Natural killer cell (primary cell): ENCODE data around the gene AHSP. TPM values are rescaled to one million over a fixed set of nuclear protein-coding genes. Genes with fewer than 3 reads are reported as not detected.

ENCODE experiments used
- ATAC-seq, 3 donors: fragments of 150-1000 bp in 2 of 3; fragments of 200-7000 bp in 1 of 3; cut with Tn5 transposase; 1 replicate in 1 of 3; 2 replicates in 2 of 3; pipeline ENCODE4 v1.10.0; 2021; ENCODE audit warnings: mild to moderate bottlenecking in 2 of 3, moderate library complexity in 2 of 3
- DNase-seq, 2 donors: peaks; one replicate each; pipeline versions ENCODE4 v3.0.0 to v3.0.0-alpha.2; 2013 to 2021; ENCODE audit warnings: mixed read lengths in 1 of 2
- H3K27ac ChIP-seq: one replicate; pipeline ENCODE4 v1.5.1; 2013; ENCODE audit warnings: mild to moderate bottlenecking, low read length
- H3K27me3 ChIP-seq: one replicate; pipeline ENCODE4 v1.6.1; 2013; ENCODE audit warnings: low read length; ENCODE audit not compliant: control insufficient read depth, insufficient read depth
- H3K36me3 ChIP-seq: one replicate; pipeline ENCODE4 v1.6.1; 2013; ENCODE audit warnings: low read length; ENCODE audit not compliant: control insufficient read depth, insufficient read depth
- H3K4me1 ChIP-seq: one replicate; pipeline ENCODE4 v1.6.1; 2013; ENCODE audit warnings: low read length; ENCODE audit not compliant: control insufficient read depth, insufficient read depth
- H3K4me3 ChIP-seq: one replicate; pipeline ENCODE4 v1.5.1; 2013; ENCODE audit warnings: low read length
- H3K9me3 ChIP-seq: one replicate; pipeline ENCODE4 v1.6.1; 2013; ENCODE audit warnings: low read length; ENCODE audit not compliant: control insufficient read depth, insufficient read depth
- H3K27ac Mint-ChIP-seq, 2 donors: one replicate each; pipeline ENCODE4 v1.8.0; 2022; ENCODE audit warnings: mild to moderate bottlenecking in 2 of 2, mixed read lengths in 2 of 2, moderate library complexity in 1 of 2
- H3K27me3 Mint-ChIP-seq, 2 donors: one replicate each; pipeline ENCODE4 v1.8.0; 2022; ENCODE audit warnings: low read depth in 2 of 2, mixed read lengths in 2 of 2
- H3K36me3 Mint-ChIP-seq: one replicate; pipeline ENCODE4 v1.8.0; 2022; ENCODE audit warnings: mixed read lengths
- H3K4me1 Mint-ChIP-seq, 2 donors: one replicate each; pipeline ENCODE4 v1.8.0; 2022; ENCODE audit warnings: mixed read lengths in 2 of 2
- H3K4me3 Mint-ChIP-seq: one replicate; pipeline ENCODE4 v1.8.0; 2022; ENCODE audit warnings: mild to moderate bottlenecking, moderate library complexity, mixed read lengths
- H3K9me3 Mint-ChIP-seq, 2 donors: one replicate each; pipeline ENCODE4 v1.8.0; 2022; ENCODE audit warnings: mixed read lengths in 2 of 2
- CTCF ChIP-seq: fragments of 200-600 bp; IDR thresholded peaks from one replicate; pipeline ENCODE4 v1.8.0; 2022; ENCODE audit warnings: antibody characterized with exemption
- WGBS: methylation state at CpG from one replicate; pipeline ENCODE4 v1.1.7; 2013; ENCODE audit warnings: missing lambda C conversion rate; ENCODE audit not compliant: insufficient coverage; 5-methylcytosine and 5-hydroxymethylcytosine counted together
- intact Hi-C: fragments of 100-400 bp; cut with micrococcal nuclease; formaldehyde crosslinking; loops from one replicate; pipeline ENCODE4 v1.14.2; 2022
- total RNA-seq, 4 donors: library from RNA; stranded (reverse); fragments of 120-200 nt in 1 of 4; gene quantifications; one replicate each; pipeline versions ENCODE4 v1.2.3 to v1.2.4, GENCODE V29; 2013 to 2022

AHSP gene
- total RNA-seq, 3 donors from 2014 or later (not counting 1 experiment from before 2014, with no cell fraction given): not detected

GRCh38 chr16:31487720-31488467 lies 39.8 kb upstream of the AHSP start:
- Histone ChIP-seq H3K9me3 (no peaks in the 10 kb centered on the region), H3K4me1 (peaks cover 19% of the 10 kb centered on the region), H3K27me3 (no peaks in the 10 kb centered on the region), H3K27ac (no peak overlapping the region), H3K36me3 (peaks cover 5% of the 10 kb centered on the region), H3K4me3 (peak overlapping the region; percentile 51)
- Mint-ChIP-seq H3K4me1 (peaks cover 7% of the 10 kb centered on the region in 2 donors), H3K9me3 (no peaks in the 10 kb centered on the region), H3K4me3 (peak overlapping the region; percentile 89), H3K27me3 (peaks cover 6 to 10% of the 10 kb centered on the region in 2 donors), H3K27ac (no peak overlapping the region), H3K36me3 (no peaks in the 10 kb centered on the region)
- TF ChIP-seq CTCF: no peak
- ATAC-seq: peak; percentile 85 to 90 (median 88)
- WGBS: 2% methylated on average over 60 of the region's 60 CpGs
- intact Hi-C loops: no loop called here
- peak; percentile 51 to 89 for DNase-seq

GRCh38 chr16:31488468-31489297 lies 39.0 kb upstream of the AHSP start:
- H3K27me3 Mint-ChIP-seq: peaks cover 6 to 10% of the 10 kb centered on the region in 2 donors
- WGBS: 72% methylated on average over 77 of the region's 77 CpGs
- H3K36me3 Mint-ChIP-seq: no peaks in the 10 kb centered on the region
- DNase-seq: peak in 1 of 2 donors; percentile 42
- H3K27me3 ChIP-seq: no peaks in the 10 kb centered on the region
- TF ChIP-seq CTCF: no peak
- H3K4me3 ChIP-seq: peak overlapping the region; percentile 51
- no peak for ATAC-seq
- intact Hi-C loops: no loop called here
- H3K27ac ChIP-seq: no peak overlapping the region
- no peaks in the 10 kb centered on the region for H3K9me3 Mint-ChIP-seq
- H3K4me1 ChIP-seq: peaks cover 19% of the 10 kb centered on the region
- no peak overlapping the region for H3K27ac Mint-ChIP-seq
- H3K4me1 Mint-ChIP-seq: peaks cover 7% of the 10 kb centered on the region in 2 donors
- peak overlapping the region; percentile 89 for H3K4me3 Mint-ChIP-seq
- peaks cover 6% of the 10 kb centered on the region for H3K36me3 ChIP-seq
- H3K9me3 ChIP-seq: no peaks in the 10 kb centered on the region

GRCh38 chr16:31489298-31489564 lies 38.5 kb upstream of the AHSP start:
- Histone ChIP-seq H3K4me3 (no peak overlapping the region), H3K4me1 (peaks cover 19% of the 10 kb centered on the region), H3K27me3 (no peaks in the 10 kb centered on the region), H3K36me3 (peaks cover 6% of the 10 kb centered on the region), H3K9me3 (no peaks in the 10 kb centered on the region), H3K27ac (no peak overlapping the region)
- H3K9me3 Mint-ChIP-seq: no peaks in the 10 kb centered on the region
- H3K4me3 Mint-ChIP-seq: peak overlapping the region; percentile 66
- peaks cover 6 to 10% of the 10 kb centered on the region in 2 donors for H3K27me3 Mint-ChIP-seq
- no peak overlapping the region for H3K27ac Mint-ChIP-seq
- 95% methylated on average over 7 of the region's 7 CpGs for WGBS
- DNase-seq (no peak), ATAC-seq (no peak)
- intact Hi-C loops: no loop called here
- no peak for TF ChIP-seq CTCF
- no peaks in the 10 kb centered on the region for H3K36me3 Mint-ChIP-seq
- peaks cover 7% of the 10 kb centered on the region in 2 donors for H3K4me1 Mint-ChIP-seq
